GM03348 (cell line): ENCODE results near the gene AUTS2.
A peak's percentile ranks its signal among the peaks of the same experiment; 100 is the strongest.

Source experiments
- DNase-seq: peaks from one replicate; pipeline ENCODE4 v3.0.0; 2012; ENCODE audit warnings: low spot score

The AUTS2 gene

DNA sequence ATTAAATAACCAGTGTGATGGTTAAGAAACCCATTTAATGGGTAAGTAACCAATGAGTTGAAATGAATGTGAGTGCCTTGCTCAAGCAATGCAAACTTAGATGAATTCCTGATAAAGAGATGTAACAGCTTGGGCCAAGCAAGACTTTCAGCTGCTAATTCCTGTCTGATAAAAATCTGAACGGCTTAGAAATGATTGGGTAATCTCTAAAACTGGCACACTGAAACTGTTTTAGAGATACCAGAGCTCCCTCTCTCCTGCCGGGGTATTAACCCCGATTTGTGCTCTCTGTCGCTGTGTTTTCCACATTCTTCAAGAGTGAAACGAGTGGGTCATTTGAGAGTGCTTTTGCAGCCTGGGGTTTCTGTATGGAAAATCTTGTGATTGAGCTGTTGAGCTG, 998.8 kb downstream of the AUTS2 start:
- DNase-seq, result no peak

DNA sequence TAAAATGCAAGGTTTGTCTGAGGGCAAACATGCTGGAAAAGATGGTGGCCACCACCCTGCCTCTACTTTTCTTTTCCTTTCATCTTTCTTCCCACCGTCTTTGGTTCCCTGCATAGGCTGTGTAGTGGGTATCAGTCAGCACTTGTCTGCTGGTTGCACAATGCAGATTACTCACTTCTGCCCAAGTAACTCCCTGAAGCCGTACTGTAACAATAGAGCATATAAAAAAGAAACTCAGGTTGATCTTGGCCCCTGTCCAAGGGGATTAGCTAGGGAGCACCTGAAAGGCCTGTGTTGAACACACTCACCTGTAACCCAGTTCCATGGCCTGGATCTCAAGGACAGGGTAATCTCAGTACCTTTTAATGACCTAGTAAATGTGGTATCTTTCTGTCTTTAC, 1000.7 kb downstream of the AUTS2 start:
- peak; percentile 31 for DNase-seq

DNA sequence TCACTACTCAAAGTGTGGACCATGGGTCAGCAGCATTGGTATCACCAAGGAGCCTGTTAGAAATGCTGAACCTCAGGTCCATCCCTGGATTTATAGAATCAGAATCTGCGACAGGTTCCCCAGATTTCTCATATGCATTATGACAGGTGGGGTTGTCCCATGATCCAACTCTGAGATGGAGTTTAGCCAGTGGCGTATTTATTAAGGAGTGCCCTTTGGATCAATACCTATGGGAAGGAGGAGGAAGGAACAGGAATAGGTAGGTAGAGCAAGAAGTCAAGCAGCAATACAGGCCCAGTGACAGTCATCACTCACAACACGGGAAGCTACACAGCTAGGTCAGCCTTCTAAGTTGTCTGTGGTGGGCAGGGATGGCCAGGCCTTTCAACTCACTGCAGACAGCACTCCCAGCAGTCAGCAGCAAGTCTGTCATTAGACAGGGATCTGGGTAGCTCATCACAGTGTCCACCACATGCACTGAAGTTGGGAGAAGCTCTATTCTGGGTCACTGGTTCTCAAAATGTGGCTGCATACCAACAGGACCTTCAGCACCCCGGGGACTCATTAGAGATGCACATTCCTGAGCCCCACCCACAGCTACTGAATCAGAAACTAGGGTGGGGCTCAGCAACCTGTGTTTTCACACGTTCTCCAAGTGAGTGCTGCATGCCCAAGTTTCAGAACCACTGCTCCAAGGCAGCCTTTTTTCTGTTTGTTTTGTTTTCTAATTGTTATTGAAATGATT, 1001.3 kb downstream of the AUTS2 start:
- DNase-seq, result no peak

DNA sequence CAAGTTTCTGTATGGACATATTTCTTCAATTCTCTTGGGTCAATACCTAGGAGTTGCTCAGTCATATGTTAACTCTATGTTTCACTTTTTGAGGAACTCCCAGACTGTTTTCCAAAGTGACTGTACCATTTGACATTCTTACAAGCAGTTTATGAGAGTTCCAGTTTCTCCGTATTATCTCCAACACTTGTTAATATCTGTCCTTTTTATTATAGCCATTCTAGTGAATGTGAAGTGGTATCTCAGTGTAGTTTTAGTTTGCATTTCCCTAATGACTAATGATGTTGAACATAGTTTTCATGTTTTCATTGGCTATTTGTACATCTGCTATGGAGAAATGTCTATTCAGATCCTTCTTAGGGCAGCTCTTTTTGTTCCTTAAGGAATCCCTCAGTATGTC, 1002.7 kb downstream of the AUTS2 start:
- DNase-seq, result no peak

DNA sequence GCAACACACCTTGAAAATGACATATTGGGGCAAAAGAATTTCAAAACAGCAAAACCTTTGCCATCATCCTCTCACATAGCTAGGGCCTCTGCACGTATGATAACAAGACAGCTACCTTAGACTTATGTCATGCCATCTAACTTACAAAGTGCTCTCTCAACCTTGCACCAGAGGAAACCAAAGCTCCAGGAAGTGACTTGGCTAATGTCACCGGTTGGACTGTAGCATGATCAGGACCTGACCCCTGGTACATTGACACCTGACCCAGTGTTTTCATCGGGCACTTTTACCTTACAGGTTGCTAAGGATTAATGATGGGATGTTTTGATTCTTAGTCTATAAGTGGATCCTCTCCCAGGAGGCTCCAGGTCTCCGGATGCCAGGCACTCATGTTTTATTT, 1003.8 kb downstream of the AUTS2 start:
- DNase-seq, result no peak

DNA sequence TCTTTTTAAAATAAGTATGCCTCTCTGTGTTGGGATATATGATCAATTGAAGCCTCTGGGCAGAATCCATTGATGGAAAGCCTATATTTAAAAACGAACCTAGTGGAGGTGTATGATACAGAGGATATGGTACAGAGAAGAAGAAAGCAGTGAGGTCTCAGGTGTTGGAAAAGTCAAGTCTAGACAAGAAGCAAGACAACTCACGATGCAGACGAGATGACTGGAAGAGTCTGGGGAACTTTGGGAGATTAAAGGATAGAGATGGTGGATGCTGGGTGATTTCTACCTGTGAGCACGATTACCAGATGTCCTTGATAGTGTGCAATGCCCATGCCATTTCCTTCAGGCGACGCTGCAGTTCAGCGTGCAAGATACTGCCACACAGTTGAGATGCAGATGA, 1009.0 kb downstream of the AUTS2 start:
- DNase-seq, result no peak

DNA sequence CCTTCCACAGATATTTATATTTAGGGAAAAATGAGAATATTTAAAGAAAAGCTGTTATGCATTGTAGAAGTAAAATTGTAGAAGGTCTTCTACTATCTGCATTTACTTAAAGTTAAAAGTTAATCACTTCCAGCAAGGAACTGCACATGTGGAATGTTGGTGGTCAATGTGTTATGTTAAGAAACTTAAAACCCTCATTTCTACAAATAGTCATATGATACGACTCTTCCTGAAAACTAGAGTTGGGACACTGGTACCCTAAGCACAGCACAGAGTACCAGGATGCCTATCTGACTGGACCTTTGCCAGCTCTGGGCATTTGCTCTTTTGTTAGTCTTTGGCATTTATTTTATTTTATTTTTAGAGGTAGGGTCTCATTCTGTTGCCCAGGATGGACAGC, 1009.5 kb downstream of the AUTS2 start:
- no peak for DNase-seq

DNA sequence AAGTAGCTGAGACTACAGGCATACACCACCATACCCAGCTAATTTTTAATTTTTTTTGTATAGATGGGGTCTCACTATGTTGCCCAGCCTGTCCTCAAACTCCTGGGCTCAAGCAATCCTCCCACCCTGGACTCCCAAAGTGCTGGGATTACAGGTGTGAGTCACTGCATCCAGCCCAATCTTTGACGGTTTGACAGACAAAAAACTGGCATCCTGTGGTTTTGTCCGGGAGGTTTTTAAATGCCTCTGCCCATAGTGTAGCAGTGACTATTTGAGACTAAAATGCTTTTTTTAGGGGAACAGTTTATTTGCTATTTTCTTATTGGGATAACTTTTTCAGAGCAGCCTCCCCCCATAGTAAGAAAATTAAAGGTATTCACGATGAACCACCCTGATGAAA, 1010.0 kb downstream of the AUTS2 start:
- DNase-seq, result no peak

DNA sequence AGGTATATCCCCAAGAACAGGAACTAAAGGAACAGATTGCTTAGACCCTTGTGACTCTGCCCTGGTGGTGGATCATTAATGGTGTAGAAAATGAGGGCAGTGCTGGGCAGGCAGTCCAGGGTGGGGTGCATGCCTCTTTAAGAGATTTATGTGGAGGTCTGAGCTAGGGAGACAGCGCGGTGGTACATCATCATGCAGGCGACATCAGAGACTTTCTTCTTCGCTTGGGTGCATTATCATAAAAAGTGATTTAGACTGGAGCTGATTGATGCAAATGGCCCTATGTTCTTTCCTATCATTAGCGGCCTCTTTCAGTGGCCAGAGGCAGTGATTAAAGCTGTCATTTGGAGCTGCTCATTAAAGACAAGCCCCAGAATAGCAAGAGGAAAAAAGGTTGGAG, 1014.5 kb downstream of the AUTS2 start:
- no peak for DNase-seq

DNA sequence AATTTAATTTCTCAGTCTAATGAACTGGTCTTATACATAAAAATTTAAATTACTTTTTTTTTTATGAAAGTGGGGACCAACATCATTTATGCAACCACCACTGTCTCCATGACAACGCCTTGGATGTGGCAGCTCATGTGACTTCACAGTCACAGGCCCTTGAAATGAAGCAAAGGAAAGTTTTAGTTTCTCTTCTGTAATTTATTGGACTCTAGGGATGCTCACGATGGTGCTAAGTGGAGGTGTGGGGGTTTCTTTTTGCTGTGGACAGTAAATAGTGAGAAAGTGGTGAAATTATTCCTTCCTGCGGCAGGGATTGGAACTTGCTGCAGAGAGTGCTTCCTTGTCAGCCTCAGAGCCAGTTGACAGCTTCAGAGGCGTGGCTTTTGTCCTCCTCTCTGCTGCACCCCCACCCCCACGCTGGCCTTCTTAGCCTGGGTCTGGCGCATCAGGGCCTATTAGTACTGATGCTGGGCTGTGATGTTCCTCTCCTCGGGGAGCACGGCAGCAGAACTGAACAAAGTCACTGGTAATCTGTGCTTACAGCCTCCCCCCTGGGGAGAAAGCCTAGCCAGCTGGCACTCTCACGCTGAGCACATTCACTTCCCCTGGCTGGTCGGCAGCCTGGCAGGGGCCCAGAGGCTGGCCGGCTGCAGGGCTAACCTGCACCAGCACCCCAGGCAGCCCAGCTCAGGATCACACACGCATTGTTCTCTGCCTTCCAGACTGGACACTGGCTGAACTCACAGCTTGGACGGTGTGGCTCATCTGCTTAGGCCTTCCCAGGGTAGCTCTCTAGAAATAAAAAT, 1016.2 kb downstream of the AUTS2 start:
- peak; percentile 85 for DNase-seq

DNA sequence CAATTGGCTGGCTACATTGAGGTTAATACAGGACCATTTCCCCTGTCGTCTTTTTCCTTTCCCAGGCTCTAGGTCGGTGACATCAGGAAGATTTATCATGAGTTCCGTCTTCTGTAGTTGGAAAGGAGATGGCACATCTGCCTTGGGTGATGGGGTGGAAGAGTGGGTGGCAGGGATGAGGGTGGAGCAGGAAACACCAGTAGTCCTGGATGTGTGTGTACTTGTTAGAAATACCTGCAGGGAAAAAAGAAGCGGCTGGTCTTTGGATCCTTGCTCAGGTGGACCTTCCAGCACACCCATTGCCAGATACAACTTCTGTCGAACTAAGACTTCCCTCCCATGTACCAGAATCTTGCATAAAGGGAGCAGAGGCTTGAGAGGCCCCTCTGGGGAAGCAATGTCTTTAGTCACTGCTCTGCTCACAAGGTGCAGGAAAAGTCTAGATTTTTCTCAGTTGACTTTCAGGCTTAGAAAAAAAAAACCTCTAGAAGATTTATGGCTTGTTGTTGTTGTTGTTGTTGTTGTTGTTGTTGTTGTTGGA, 1016.9 kb downstream of the AUTS2 start:
- DNase-seq, result no peak

DNA sequence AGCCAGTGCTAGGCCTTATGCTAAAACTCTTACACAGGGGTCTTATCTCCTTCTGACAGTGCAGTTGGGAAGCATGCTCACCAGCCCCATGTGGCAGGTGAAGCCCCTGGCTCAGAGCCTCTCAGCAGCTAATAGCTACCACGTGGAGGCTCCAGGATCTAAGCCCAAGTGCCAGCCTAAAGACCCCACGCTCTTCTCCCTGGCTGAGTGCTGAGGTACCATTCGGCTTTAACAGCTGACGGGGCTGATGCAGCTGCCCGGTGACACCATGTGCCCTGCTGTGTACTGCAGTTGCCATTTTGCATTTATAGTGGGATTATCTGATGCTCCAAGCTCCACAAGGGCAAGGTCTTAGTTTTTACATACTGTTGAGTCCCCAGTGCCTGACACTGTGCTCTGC, 1017.9 kb downstream of the AUTS2 start:
- DNase-seq, result no peak

DNA sequence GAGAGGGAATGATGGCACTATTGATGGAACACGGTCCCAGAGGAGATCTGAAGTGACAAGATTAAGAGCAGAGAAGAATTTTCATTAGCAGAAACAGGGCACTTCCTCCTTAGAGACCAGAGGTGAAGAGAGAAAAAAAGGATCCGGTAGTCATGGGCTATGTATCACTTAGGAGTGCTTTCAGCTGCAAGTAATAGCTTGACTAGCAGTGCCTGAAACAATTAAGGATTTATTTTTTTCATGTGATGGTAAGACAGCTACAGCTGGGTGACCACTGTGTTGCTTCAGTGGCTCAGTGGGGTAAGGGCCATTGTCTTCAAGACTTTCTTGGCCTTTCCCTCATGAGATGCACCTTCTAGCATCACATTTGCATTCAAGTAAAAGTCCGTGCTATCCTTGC, 1018.5 kb downstream of the AUTS2 start:
- no peak for DNase-seq

DNA sequence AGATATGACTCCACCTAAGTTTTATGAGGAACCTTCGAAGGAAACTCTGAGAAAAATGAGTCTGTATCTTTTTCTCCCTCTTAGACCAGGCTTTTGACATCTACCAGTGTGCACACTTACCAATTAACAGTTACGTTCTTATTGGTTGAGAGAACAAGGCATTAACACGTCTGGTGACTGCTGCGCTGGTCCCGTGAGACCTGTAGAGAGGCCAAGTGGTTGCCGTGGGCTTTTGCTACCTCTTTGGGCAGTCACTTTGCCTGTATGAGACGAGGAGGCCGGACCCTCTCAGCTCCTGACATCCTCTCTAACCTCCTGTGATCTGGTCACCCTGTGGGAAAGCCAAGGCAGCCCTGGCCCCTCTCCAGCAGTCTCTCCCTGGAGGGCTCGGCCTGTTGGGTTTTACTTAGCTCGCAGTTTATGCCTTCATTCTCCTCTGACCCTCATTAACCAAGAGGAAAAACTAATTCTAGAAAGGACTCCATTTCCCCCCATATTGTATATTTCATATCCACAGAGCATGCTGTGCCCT, 1019.8 kb downstream of the AUTS2 start:
- DNase-seq, result no peak

DNA sequence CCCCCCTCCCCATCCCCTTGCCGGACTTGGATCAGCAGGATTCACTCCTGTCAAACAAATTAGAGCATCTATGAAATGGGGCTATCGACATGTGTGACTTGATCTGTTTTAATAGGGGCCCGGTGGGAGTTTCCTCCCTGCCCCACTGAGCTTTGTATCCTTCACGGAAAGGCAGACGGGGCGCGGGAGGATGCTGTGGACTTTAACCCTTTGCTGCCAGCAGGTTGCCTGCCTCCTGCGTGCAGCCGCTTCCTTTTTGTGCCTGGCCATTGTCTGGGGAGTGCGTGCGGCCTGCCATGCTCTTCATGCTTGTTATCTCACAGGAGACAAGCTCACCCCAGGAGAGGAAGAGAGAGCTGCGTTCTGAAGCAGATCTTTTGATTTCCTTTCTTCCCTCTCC, 1020.9 kb downstream of the AUTS2 start:
- DNase-seq, result no peak

DNA sequence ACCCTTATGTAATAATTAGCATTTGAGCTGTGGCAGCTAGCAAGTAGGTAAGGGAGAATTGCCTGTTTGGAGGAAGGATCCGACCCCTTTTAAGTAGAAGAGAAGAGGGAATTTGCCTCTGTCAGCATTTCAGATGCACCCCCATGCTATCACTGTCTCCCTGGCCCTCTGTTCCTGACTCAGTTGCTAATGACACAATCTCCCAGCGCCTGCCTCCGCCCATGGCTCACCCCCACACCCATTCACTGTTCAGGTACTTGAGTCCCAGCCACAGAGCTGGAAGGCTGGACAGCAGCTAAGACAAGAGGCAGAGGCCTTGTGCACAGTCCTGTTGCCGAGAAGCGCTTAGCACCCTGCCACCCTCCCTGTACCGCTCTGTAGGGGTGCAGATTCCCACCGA, 1021.4 kb downstream of the AUTS2 start:
- DNase-seq, result no peak

DNA sequence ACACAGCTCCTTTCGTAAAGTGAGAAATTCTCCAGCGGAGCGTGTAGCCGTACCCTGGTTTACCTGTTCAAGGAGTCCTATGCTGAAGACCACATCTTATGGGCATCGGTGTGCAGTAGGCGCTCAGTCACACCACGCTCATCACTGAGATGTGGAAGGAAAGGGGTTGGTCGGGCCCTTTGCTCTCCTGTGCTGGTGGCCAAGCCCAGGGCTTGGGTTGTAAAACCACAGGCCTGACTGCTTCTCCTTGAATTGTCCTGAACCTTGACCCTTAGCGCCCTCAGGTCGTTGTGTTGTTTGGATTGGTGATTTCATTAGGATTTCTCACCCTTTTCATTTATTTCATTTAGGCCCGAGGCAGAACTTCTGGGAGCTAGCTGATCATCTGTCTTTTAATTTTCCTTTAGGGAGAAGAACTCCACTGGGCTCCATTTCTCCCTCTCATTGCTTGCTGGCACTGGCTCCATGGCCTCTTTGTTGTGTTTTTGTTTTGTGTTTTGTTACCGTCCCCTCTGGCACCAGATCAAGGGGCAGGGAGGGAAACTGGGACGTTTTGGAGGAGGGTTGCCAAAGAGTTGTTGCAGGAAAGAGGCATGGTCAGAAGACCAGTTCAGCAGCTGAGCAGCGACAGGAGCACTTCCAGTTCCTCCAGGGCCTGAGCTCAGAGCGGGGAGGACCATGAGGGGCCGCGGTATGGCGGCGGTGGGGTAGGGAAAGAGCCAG, 1022.2 kb downstream of the AUTS2 start:
- no peak for DNase-seq

DNA sequence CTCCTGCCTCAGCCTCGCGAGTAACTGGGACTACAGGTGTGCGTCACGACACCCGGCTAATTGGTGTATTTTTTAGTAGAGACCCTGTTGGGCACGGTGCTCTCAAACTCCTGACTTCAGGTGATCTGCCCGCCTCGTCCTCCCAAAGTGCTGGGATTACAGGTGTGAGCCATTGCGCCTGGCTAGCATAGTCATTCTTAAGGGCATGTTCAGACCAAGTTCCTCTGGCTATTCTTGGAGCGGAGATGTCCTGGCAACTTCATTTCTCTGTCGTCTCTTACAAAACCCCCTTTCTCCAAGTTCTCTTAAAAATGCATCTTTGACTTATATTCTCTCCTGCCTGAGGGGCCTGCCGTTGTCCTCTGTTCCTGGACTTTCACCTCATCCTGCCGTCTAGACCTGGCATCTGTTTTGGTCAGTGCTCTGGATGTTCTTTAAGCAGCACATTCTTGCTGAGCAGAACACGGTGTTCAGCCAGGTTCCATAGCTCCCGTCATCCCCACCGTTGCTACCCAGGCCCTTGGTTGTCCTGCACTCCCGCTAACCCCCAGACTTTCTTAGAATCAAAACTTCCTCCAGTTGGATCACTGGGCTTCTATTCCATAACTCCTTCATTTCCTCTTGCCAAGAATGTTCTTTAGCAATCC, 1023.8 kb downstream of the AUTS2 start:
- DNase-seq, result no peak

DNA sequence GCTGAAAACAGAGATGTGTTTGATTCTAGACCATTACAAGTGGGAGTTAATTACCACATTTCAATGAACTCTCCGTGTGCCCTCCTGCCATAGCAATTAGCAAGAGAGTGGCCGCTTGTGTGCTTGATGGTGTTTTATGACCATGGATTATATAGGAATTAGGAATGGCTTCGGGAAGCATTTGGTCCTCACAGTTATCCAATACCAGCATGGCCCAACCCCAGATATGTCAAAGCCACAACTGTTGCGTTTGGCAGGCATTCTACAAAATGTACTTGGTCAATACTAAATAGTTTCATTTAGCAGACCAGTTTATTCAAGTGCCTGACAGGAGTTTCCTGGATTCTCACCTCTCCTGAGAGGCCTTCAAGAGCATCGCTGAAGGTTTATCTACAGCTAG, 1024.7 kb downstream of the AUTS2 start:
- no peak for DNase-seq

DNA sequence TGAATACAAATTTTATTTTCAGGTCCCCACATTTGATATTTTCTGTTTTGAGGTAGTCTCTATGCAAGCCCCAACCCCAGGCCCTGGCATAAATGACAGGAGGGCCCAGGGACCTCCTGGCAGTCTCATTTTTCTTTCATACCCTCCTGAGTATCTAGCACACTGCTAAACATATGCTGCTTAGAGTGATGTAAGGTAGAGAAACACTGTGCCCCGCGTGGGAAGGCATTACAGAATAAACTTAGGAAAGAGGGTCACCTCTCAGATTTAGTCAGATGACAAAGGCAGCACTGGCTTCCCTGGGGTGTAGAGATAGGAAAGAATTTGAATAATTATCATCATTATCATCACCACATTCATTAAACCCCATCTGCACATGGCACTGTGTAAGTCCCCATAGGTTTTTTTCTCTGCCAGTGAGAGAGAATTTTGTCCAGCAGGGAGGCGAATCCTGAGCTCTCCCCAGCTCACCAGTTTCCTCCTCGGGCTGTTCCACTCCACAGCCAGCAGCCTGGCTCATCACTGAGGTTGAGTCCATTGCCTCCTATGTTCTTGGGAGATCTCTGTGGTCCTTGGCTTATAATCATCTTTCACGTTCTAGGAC, 1026.3 kb downstream of the AUTS2 start:
- DNase-seq, result no peak

DNA sequence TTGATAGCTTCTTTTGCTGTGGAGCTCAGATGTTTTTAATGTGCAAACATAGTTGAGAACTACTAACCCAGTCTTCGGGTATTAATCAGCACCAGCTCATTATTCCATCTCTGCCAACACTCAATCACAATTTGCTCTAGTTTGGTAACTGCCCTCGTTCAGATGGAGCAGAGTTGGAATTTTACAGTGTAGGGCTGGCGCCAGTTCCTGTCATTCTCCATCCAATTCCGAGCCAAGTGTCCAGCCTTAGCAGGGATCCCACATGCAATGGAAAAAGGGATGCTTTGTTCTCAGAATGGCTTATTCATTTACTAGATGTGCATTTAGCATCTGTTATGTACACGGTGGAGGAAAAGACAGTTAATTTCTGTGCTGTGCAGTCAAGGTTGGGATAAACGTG, 1029.2 kb downstream of the AUTS2 start:
- no peak for DNase-seq

DNA sequence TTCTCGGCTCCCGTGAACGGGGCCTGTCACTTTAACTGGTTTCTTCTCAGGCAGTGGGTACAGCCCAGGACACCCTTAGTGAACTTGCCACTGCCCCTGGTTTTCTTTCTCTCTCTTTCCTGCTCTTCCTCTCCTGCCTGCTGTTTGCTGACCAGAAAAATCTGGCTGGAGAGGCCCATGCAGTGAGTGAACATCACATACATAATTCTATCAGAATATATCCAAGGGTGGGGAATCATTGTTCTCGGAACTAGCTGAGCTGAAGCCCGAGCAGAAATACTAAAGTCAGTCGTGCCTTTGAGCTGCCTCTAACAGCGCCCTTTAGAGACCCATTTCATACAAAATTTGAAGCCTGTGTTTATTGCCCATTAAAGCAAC, 1032.2 kb downstream of the AUTS2 start:
- no peak for DNase-seq
